Liver (tissue), 9 donors: ENCODE data around the gene PDLIM4. TPM values are rescaled to one million over a fixed set of nuclear protein-coding genes. Genes with fewer than 3 reads are reported as not detected.

Experiments
- DNase-seq: peaks from one replicate; pipeline ENCODE4 v3.0.0-alpha.2; 2017; ENCODE audit warnings: low spot score
- H3K27ac ChIP-seq, 2 donors: one replicate each; pipeline ENCODE4 v1.7.0; 2013; ENCODE audit warnings: inconsistent platforms in 2 of 2, low read length in 2 of 2, control low read depth in 1 of 2, low read depth in 1 of 2, mild to moderate bottlenecking in 1 of 2
- H3K27me3 ChIP-seq, 4 donors: one replicate each; pipeline versions ENCODE4 v1.6.1 to v1.7.0; 2013; ENCODE audit warnings: low read length in 3 of 4, inconsistent platforms in 1 of 4, mild to moderate bottlenecking in 1 of 4, moderate library complexity in 1 of 4; ENCODE audit not compliant: control insufficient read depth in 4 of 4, insufficient read depth in 4 of 4
- H3K36me3 ChIP-seq, 4 donors: one replicate each; pipeline versions ENCODE4 v1.6.1 to v1.7.0; 2013; ENCODE audit warnings: low read length in 3 of 4, mild to moderate bottlenecking in 3 of 4, low read depth in 1 of 4, moderate library complexity in 1 of 4; ENCODE audit not compliant: control insufficient read depth in 4 of 4, insufficient read depth in 3 of 4
- H3K4me1 ChIP-seq, 4 donors: one replicate each; pipeline versions ENCODE4 v1.6.1 to v1.7.0; 2013; ENCODE audit warnings: low read length in 3 of 4, mild to moderate bottlenecking in 3 of 4, moderate library complexity in 1 of 4; ENCODE audit not compliant: control insufficient read depth in 4 of 4, insufficient read depth in 4 of 4
- H3K4me3 ChIP-seq, 3 donors: one replicate each; pipeline versions ENCODE4 v1.6.1 to v1.7.0; 2013; ENCODE audit warnings: low read length in 3 of 3, control low read depth in 1 of 3, low read depth in 1 of 3, mild to moderate bottlenecking in 1 of 3
- H3K9ac ChIP-seq, 2 donors: one replicate each; pipeline ENCODE4 v1.7.0; 2013; ENCODE audit warnings: low read length in 2 of 2, mild to moderate bottlenecking in 2 of 2, moderate library complexity in 2 of 2, control low read depth in 1 of 2, low read depth in 1 of 2
- H3K9me3 ChIP-seq, 4 donors: one replicate each; pipeline versions ENCODE4 v1.6.1 to v1.7.0; 2013; ENCODE audit warnings: low read length in 3 of 4; ENCODE audit not compliant: control insufficient read depth in 4 of 4
- ATF3 ChIP-seq: IDR thresholded peaks from 2 replicates; pipeline ENCODE4 v1.6.1; 2016; ENCODE audit warnings: antibody characterized with exemption
- CTCF ChIP-seq: fragments of 150-350 bp; IDR thresholded peaks from 2 replicates; pipeline ENCODE4 v1.5.1; 2017; ENCODE audit warnings: improper control_type of control experiment, low read depth, low read length; ENCODE audit not compliant: missing input control
- FOXA1 ChIP-seq: IDR thresholded peaks from 2 replicates; pipeline ENCODE4 v1.6.1; 2016; ENCODE audit warnings: antibody characterized with exemption
- FOXA2 ChIP-seq: IDR thresholded peaks from 2 replicates; pipeline ENCODE4 v1.6.1; 2016; ENCODE audit warnings: antibody characterized with exemption
- GABPA ChIP-seq, 2 donors: IDR thresholded peaks in 1 of 2; conservative IDR thresholded peaks in 1 of 2; 2 replicates each; pipeline ENCODE4 v1.6.1; 2016; ENCODE audit warnings: antibody characterized with exemption in 2 of 2, mild to moderate bottlenecking in 1 of 2, moderate library complexity in 1 of 2
- HNF4A ChIP-seq, 2 donors: conservative IDR thresholded peaks; 2 replicates each; pipeline ENCODE4 v1.6.1; 2016; ENCODE audit warnings: antibody characterized with exemption in 2 of 2, mild to moderate bottlenecking in 2 of 2
- HNF4G ChIP-seq: IDR thresholded peaks from 2 replicates; pipeline ENCODE4 v1.6.1; 2016; ENCODE audit warnings: antibody characterized with exemption
- NR2F2 ChIP-seq: IDR thresholded peaks from 2 replicates; pipeline ENCODE4 v1.6.1; 2016; ENCODE audit warnings: antibody characterized with exemption
- REST ChIP-seq: IDR thresholded peaks from 2 replicates; pipeline ENCODE4 v1.6.1; 2016; ENCODE audit warnings: antibody characterized with exemption, mild to moderate bottlenecking
- RXRA ChIP-seq, 2 donors: IDR thresholded peaks; 2 replicates each; pipeline ENCODE4 v1.6.1; 2017 to 2018; ENCODE audit warnings: antibody characterized with exemption in 2 of 2, mild to moderate bottlenecking in 1 of 2
- SP1 ChIP-seq: IDR thresholded peaks from 2 replicates; pipeline ENCODE4 v1.6.1; 2018; ENCODE audit warnings: antibody characterized with exemption, mild to moderate bottlenecking
- TAF1 ChIP-seq: conservative IDR thresholded peaks from 2 replicates; pipeline ENCODE4 v1.6.1; 2016; ENCODE audit warnings: antibody characterized with exemption, mild to moderate bottlenecking
- YY1 ChIP-seq: IDR thresholded peaks from 2 replicates; pipeline ENCODE4 v1.6.1; 2016; ENCODE audit warnings: antibody characterized with exemption, mild to moderate bottlenecking
- ZBTB33 ChIP-seq: IDR thresholded peaks from 2 replicates; pipeline ENCODE4 v1.6.1; 2016; ENCODE audit warnings: antibody characterized with exemption
- WGBS: extraction: QIAGEN DNeasy Blood & Tissue Kit; methylation state at CpG from one replicate; pipeline ENCODE4 v1.1.7; 2013; 5-methylcytosine and 5-hydroxymethylcytosine counted together
- polyA plus RNA-seq, 2 donors: library from polyadenylated mRNA; stranded (reverse) in 1 of 2; unstranded in 1 of 2; fragments of 200-250 nt in 1 of 2; fragments of >200 nt in 1 of 2; fragmentation: Nextera tagmentation in 1 of 2; extraction: Ambion mirVana in 1 of 2; gene quantifications; one replicate each; pipeline versions ENCODE4 v1.2.1 to v1.2.3, GENCODE V29; 2013 to 2015
- total RNA-seq, 2 donors: library from RNA; depleted of rRNA; stranded (reverse); fragments of >200 nt; gene quantifications; one replicate each; pipeline ENCODE4 v1.2.3, GENCODE V29; 2014
- donor health status: healthy.
- donor health status: healthy.
- donor health status: healthy.
- donor health status: healthy.
- donor health status: healthy.

Gene PDLIM4
- total and polyA plus RNA-seq, 4 donors = 0.25 to 0.93 (median 0.65) TPM

GRCh38 chr5:132234684-132235062, 22.8 kb upstream of the PDLIM4 start:
- no peak overlapping the region for H3K27ac ChIP-seq
- TF ChIP-seq SP1 = no peak
- no peak for TF ChIP-seq RXRA (IDR thresholded peaks at IDR 0.05)
- TF ChIP-seq YY1 = no peak
- no peak for TF ChIP-seq HNF4G
- TF ChIP-seq HNF4A (conservative IDR thresholded peaks at IDR 0.05) = no peak
- TF ChIP-seq FOXA2 = no peak
- peaks cover 0 to 10% (median 5%) of the 10 kb centered on the region in 4 donors for H3K4me1 ChIP-seq
- no peaks in the 10 kb centered on the region for H3K36me3 ChIP-seq
- no peak overlapping the region for H3K9ac ChIP-seq
- DNase-seq = no peak
- H3K9me3 ChIP-seq = no peaks in the 10 kb centered on the region
- no peak overlapping the region for H3K4me3 ChIP-seq
- no peaks in the 10 kb centered on the region for H3K27me3 ChIP-seq
- WGBS = 93% methylated on average over 2 of the region's 2 CpGs

- Histone ChIP-seq H3K9ac (no peak overlapping the region), H3K27ac (no peak overlapping the region), H3K27me3 (no peaks in the 10 kb centered on the region), H3K4me3 (no peak overlapping the region), H3K36me3 (no peaks in the 10 kb centered on the region), H3K9me3 (no peaks in the 10 kb centered on the region), H3K4me1 (peaks cover 0 to 10% (median 5%) of the 10 kb centered on the region in 4 donors)
- DNase-seq = peak; percentile 17
- 90% methylated on average over 3 of the region's 3 CpGs for WGBS
- TF ChIP-seq HNF4A (conservative IDR thresholded peaks at IDR 0.05) (no peak), REST (no peak), TAF1 (no peak), NR2F2 (no peak), HNF4G (no peak), ATF3 (no peak), GABPA (IDR thresholded peaks at IDR 0.05 in 1 of 2, conservative IDR thresholded peaks at IDR 0.05 in 1 of 2) (no peak), SP1 (no peak), ZBTB33 (no peak)
Measured at GRCh38 chr5:132235340-132235739, 22.2 kb upstream of the PDLIM4 start.

- Histone ChIP-seq H3K36me3 (no peaks in the 10 kb centered on the region), H3K27ac (no peak overlapping the region), H3K4me3 (no peak overlapping the region), H3K27me3 (no peaks in the 10 kb centered on the region), H3K9ac (no peak overlapping the region), H3K9me3 (peaks cover 0 to 2% (median 0%) of the 10 kb centered on the region in 4 donors), H3K4me1 (peaks cover 0 to 10% (median 5%) of the 10 kb centered on the region in 4 donors)
- 95% methylated on average over 1 of the region's 1 CpG for WGBS
- TF ChIP-seq FOXA1 (no peak), CTCF (no peak), RXRA (IDR thresholded peaks at IDR 0.05) (no peak), FOXA2 (no peak), ATF3 (no peak), REST (no peak)
- no peak for DNase-seq
Measured at GRCh38 chr5:132237141-132237540, 20.4 kb upstream of the PDLIM4 start.
